Adrenal gland (tissue), 12 donors: ENCODE measurements around the gene AFP. TPM values are rescaled to one million over a fixed set of nuclear protein-coding genes. Genes with fewer than 3 reads are reported as not detected.

ENCODE experiments used
- DNase-seq, 7 donors: peaks; one replicate each; pipeline ENCODE4 v3.0.0-alpha.2; 2019 to 2020
- H3K27ac ChIP-seq, 5 donors: fragments of 200-600 bp; sonication (generic) in 4 of 5; 1 replicate in 3 of 5; 2 replicates in 2 of 5; pipeline versions ENCODE4 v1.5.1 to v1.8.0; 2016 to 2020; ENCODE audit warnings: mild to moderate bottlenecking in 1 of 5
- H3K27me3 ChIP-seq: fragments of 200-600 bp; 2 replicates; pipeline ENCODE4 v1.8.0; 2021
- H3K36me3 ChIP-seq, 2 donors: fragments of 200-600 bp; replicated peaks in 1 of 2; 1 replicate in 1 of 2; 2 replicates in 1 of 2; pipeline versions ENCODE4 v1.5.1 to v1.8.0; 2018 to 2022
- H3K4me1 ChIP-seq, 2 donors: fragments of 200-600 bp; replicated peaks in 1 of 2; 1 replicate in 1 of 2; 2 replicates in 1 of 2; pipeline versions ENCODE4 v1.5.1 to v1.8.0; 2018 to 2021
- H3K4me3 ChIP-seq, 4 donors: fragments of 200-600 bp; sonication (generic) in 3 of 4; one replicate each; pipeline ENCODE4 v1.5.1; 2016 to 2018
- H3K9me3 ChIP-seq, 3 donors: fragments of 200-600 bp; sonication (generic) in 1 of 3; replicated peaks in 1 of 3; 1 replicate in 2 of 3; 2 replicates in 1 of 3; pipeline versions ENCODE4 v1.5.1 to v1.8.0; 2016 to 2021
- POLR2A ChIP-seq, 2 donors: fragments of 450-650 bp; IDR thresholded peaks; one replicate each; pipeline ENCODE4 v1.6.1; 2017; ENCODE audit warnings: antibody characterized with exemption in 2 of 2, mild to moderate bottlenecking in 2 of 2, moderate library complexity in 1 of 2
- WGBS, 4 donors: extraction: QIAGEN DNeasy Blood & Tissue Kit in 2 of 4; methylation state at CpG; one replicate each; pipeline versions ENCODE4 v1.1.5 to v1.1.7; 2013 to 2017; 5-methylcytosine and 5-hydroxymethylcytosine counted together
- intact Hi-C, 2 donors: fragments of 100-400 bp; cut with DNase I; formaldehyde crosslinking; loops; one replicate each; pipeline versions ENCODE4 v1.14.1 to v1.15.0; 2022 to 2023
- polyA plus RNA-seq, 3 donors: library from polyadenylated mRNA; stranded (reverse); fragments of 200-250 nt in 2 of 3; fragments of 350-450 nt in 1 of 3; fragmentation: Illumina TruSeq in 1 of 3; extraction: RNeasy Lipid Tissue Mini Kit (QIAGEN cat#74804) in 1 of 3; gene quantifications; one replicate each; pipeline ENCODE4 v1.2.3, GENCODE V29; 2013 to 2014
- total RNA-seq, 9 donors: library from RNA; depleted of rRNA in 4 of 9; stranded (reverse); fragments of >200 nt in 4 of 9; fragments of 120-200 nt in 1 of 9; fragmentation: NEBNext Ultra II Directional in 1 of 9; extraction: Animal tissue kit (Norgen Biotek cat#: 25700) in 1 of 9; gene quantifications; one replicate each; pipeline versions ENCODE4 v1.1.0 to v1.2.4, GENCODE V29; 2013 to 2023
- TF ChIP-seq, protein P1 (sequence below), 6 experiments: fragments of 450-650 bp in 4 of 6; fragments of 200-600 bp in 2 of 6; sonication (generic) in 1 of 6; IDR thresholded peaks; 1 replicate in 5 of 6; 2 replicates in 1 of 6; pipeline versions ENCODE4 v1.5.1 to v1.8.0; 2016 to 2021; ENCODE audit warnings: antibody characterized with exemption in 6 of 6, mild to moderate bottlenecking in 2 of 6, moderate library complexity in 1 of 6
- donor health status: healthy with polysubstance abuse.
- donor health status: Bipolar disorder and iron deficiency.
- donor health status: DM: yes; HTN: yes; CAD: no.
- donor health status: DM: no; HTN: no; CAD: no.
- donor health status: DM: no; HTN: no; CAD: no.
- donor health status: DM: yes; HTN: yes; CAD: no.

The AFP gene
- total and polyA plus RNA-seq, 12 donors = 0.16 to 2.3 (median 1.0) TPM; not detected in 5

DNA sequence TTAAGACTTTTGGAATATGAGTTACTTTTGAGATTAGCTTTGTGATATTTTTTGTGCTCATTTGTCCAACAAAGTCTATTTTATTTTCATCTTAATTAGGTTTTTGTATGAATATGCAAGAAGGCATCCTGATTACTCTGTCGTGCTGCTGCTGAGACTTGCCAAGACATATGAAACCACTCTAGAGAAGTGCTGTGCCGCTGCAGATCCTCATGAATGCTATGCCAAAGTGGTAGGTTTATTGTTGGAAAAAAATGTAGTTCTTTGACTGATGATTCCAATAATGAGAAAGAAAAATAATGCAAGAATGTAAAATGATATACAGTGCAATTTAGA is 21.1 kb upstream of the AFP start:
- no peak for DNase-seq
- Histone ChIP-seq H3K27ac (no peak overlapping the region), H3K4me3 (no peak overlapping the region), H3K36me3 (no peaks in the 10 kb centered on the region), H3K9me3 (no peaks in the 10 kb centered on the region), H3K4me1 (no peaks in the 10 kb centered on the region), H3K27me3 (no peaks in the 10 kb centered on the region)
- TF ChIP-seq, protein P1, sequence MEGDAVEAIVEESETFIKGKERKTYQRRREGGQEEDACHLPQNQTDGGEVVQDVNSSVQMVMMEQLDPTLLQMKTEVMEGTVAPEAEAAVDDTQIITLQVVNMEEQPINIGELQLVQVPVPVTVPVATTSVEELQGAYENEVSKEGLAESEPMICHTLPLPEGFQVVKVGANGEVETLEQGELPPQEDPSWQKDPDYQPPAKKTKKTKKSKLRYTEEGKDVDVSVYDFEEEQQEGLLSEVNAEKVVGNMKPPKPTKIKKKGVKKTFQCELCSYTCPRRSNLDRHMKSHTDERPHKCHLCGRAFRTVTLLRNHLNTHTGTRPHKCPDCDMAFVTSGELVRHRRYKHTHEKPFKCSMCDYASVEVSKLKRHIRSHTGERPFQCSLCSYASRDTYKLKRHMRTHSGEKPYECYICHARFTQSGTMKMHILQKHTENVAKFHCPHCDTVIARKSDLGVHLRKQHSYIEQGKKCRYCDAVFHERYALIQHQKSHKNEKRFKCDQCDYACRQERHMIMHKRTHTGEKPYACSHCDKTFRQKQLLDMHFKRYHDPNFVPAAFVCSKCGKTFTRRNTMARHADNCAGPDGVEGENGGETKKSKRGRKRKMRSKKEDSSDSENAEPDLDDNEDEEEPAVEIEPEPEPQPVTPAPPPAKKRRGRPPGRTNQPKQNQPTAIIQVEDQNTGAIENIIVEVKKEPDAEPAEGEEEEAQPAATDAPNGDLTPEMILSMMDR (IDR thresholded peaks at IDR 0.05) = no peak
- no peak for TF ChIP-seq POLR2A (IDR thresholded peaks at IDR 0.05)
- 75 to 87% (median 83%) methylated on average over 2 of the region's 2 CpGs for WGBS, 4 donors
- intact Hi-C loops = no loop called here

DNA sequence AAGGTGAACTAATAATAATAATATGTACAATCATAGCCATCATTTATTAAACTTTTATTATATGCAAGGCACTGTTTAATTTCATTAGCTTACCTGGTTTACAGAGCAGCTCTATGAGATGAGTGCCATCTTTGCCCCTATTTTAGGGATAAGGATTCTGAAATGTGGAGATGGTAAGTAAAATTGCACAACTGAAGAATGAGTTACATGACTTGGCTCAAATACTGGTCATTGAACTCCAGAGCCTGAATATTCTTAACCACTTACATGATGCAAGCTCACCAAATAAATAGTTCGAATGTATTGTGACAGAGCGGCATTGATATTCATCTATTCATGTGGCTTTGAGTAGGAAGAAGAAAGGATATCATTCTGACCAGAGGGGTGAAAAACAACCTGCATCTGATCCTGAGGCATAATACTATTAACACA is 20.2 kb upstream of the AFP start:
- Histone ChIP-seq H3K4me1 (no peaks in the 10 kb centered on the region), H3K27ac (no peak overlapping the region), H3K9me3 (no peaks in the 10 kb centered on the region), H3K4me3 (no peak overlapping the region), H3K36me3 (no peaks in the 10 kb centered on the region), H3K27me3 (no peaks in the 10 kb centered on the region)
- TF ChIP-seq, protein P1 (IDR thresholded peaks at IDR 0.05) = no peak
- no peak for TF ChIP-seq POLR2A (IDR thresholded peaks at IDR 0.05)
- intact Hi-C loops = no loop called here
- WGBS, 4 donors = 81 to 88% (median 85%) methylated on average over 2 of the region's 2 CpGs
- DNase-seq = no peak

DNA sequence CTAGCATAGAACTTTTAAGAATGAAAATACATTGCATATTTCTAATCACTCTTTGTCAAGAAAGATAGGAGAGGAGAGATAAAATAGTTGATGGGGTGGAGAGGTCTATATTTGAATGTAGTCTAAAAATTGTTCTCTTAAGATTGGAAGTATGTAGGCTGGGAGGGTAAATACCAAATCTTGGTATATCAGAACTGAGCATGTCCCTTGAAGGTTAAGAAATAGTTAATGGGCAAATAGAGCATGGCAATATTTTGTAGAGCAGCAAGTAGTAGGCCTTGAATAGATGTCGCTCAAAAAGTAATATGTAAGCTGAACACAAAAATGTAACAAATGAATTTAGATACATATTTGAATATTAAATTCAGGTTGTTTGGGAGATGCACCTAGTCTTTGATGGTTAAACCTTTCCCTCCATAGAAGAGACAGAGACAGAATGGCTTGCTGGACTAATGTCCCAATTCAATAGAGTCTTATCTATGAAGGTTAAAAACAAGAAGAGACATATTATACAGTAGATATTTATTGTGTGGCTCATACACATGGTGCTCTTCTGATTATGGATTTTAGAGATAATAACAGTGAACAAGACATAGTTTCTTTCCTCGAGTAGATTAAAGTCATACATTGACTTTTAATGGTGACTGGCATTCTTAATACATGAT is 19.5 kb upstream of the AFP start:
- TF ChIP-seq, protein P1 (IDR thresholded peaks at IDR 0.05) = no peak
- Histone ChIP-seq H3K9me3 (no peaks in the 10 kb centered on the region), H3K27ac (no peak overlapping the region), H3K4me3 (no peak overlapping the region), H3K27me3 (no peaks in the 10 kb centered on the region), H3K4me1 (no peaks in the 10 kb centered on the region), H3K36me3 (no peaks in the 10 kb centered on the region)
- intact Hi-C loops = no loop called here
- WGBS, 4 donors = 75 to 80% (median 77%) methylated on average over 2 of the region's 2 CpGs
- DNase-seq = no peak

DNA sequence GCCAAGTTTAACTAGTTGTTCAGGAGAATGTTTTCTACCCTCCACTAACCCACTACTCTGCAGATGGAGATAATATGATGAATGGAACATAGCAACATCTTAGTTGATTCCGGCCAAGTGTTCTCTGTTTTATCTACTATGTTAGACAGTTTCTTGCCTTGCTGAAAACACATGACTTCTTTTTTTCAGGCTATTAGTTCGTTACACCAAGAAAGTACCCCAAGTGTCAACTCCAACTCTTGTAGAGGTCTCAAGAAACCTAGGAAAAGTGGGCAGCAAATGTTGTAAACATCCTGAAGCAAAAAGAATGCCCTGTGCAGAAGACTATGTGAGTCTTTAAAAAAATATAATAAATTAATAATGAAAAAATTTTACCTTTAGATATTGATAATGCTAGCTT is 18.7 kb upstream of the AFP start:
- 74 to 84% (median 78%) methylated on average over 2 of the region's 2 CpGs for WGBS, 4 donors
- TF ChIP-seq POLR2A (IDR thresholded peaks at IDR 0.05) = no peak
- TF ChIP-seq, protein P1 (IDR thresholded peaks at IDR 0.05) = no peak
- DNase-seq = no peak
- H3K4me1 ChIP-seq = no peaks in the 10 kb centered on the region
- H3K27me3 ChIP-seq = no peaks in the 10 kb centered on the region
- no peaks in the 10 kb centered on the region for H3K36me3 ChIP-seq
- no peak overlapping the region for H3K4me3 ChIP-seq
- H3K9me3 ChIP-seq = no peaks in the 10 kb centered on the region
- intact Hi-C loops = no loop called here
- H3K27ac ChIP-seq = no peak overlapping the region
